Measurements from ENCODE around the gene ACVR2B. TPM values are rescaled to one million over a fixed set of nuclear protein-coding genes. Genes with fewer than 3 reads are reported as not detected.

ACVR2B gene
- total RNA-seq, 4 donors from 2014 or later = 2.5 to 6.0 (median 3.8) TPM

DNA sequence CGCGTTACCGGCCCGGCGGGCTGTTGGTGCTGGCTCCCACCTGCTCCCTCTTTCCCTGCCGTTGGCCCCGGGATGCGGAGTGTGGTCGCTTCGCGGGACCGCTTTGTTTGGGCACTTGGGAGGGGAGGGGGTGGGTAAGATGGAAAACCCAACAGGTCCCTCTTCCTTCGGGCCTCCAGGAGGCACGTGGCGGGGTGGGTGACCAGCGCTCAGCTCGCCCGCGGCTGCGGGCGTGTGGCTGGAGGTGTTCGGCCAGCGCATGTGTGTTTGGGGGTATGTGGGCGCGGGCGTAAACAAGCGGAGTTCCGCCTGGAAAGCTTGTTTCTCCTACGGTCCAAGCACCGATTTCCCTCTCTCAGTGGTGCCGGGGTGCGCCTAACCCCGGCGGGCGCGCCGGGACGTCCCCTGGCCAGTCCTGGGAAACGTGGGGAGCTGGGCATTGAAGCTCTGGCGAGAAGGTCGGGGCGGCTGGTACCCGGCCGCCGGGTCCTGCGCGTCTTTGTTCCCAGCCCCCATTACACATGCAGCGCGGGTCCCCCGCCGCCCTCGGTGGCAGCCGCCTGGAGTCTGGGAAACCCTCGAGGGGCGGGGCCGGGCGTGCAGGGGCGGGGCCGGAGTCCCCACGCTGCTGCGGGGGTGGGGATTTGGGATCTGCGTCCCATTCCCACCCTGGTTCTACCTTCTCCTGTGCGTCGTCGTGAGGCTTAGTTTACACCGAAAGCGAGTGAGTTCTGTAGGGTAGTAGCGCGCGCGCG, 1.4 kb downstream of the ACVR2B start:
- TF ChIP-seq, protein P1, sequence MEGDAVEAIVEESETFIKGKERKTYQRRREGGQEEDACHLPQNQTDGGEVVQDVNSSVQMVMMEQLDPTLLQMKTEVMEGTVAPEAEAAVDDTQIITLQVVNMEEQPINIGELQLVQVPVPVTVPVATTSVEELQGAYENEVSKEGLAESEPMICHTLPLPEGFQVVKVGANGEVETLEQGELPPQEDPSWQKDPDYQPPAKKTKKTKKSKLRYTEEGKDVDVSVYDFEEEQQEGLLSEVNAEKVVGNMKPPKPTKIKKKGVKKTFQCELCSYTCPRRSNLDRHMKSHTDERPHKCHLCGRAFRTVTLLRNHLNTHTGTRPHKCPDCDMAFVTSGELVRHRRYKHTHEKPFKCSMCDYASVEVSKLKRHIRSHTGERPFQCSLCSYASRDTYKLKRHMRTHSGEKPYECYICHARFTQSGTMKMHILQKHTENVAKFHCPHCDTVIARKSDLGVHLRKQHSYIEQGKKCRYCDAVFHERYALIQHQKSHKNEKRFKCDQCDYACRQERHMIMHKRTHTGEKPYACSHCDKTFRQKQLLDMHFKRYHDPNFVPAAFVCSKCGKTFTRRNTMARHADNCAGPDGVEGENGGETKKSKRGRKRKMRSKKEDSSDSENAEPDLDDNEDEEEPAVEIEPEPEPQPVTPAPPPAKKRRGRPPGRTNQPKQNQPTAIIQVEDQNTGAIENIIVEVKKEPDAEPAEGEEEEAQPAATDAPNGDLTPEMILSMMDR (IDR thresholded peaks at IDR 0.05) = no peak
- TF ChIP-seq POLR2A (IDR thresholded peaks at IDR 0.05) = no peak
- 0% methylated on average over 34 to 56 of the region's 72 CpGs for WGBS, 2 donors
- peak; percentile 59 to 94 for DNase-seq (ENCODE audit: low spot score in 2 of 2)
- H3K4me3 ChIP-seq (ENCODE audit: low read depth, poor library complexity, severe bottlenecking) = peak overlapping the region; percentile 62
- intact Hi-C loops (cut with DNase I; ENCODE audit: low total_unique reads) = no loop called here

DNA sequence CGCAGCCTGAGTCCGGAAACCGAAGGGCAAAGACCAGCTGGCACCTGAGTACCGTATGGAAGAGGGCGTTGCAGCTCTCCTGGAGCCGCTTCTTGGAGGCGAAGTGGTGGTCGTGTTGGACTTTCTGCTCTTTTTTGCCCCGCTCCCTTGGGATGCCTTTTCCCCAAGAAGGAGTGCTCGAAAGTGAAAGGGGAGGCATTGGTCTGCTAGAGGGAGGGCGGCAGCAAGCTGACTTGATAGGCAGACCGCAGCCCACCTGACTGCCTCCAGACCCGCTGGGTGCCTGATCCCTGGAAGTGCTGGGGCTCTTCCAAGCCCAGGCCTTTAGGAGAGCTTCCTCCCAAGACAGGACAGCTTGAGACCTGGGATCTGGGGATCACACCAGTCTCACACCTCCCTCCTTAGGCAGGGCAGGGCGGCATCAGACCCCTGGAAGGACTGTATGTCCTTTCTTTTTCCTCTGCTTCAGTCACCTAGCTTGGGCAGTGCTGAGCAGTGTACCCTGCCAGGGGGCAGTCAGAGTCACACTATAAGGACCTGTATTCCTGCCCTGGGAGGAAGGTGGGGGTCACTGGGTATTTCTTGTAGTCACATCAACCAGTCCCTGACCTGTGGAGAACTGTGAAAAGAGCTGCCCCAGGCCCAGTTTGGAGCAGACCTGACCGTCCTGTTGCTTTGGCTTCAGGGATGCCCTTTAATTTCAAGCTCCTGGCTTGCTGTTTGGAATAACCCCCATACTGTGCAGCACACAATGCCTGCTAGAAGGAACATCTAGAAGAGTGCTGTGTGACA, 2.1 kb downstream of the ACVR2B start:
- TF ChIP-seq, protein P1 (IDR thresholded peaks at IDR 0.05) = no peak
- TF ChIP-seq POLR2A (IDR thresholded peaks at IDR 0.05) = no peak
- intact Hi-C loops (cut with DNase I; ENCODE audit: low total_unique reads) = no loop called here

DNA sequence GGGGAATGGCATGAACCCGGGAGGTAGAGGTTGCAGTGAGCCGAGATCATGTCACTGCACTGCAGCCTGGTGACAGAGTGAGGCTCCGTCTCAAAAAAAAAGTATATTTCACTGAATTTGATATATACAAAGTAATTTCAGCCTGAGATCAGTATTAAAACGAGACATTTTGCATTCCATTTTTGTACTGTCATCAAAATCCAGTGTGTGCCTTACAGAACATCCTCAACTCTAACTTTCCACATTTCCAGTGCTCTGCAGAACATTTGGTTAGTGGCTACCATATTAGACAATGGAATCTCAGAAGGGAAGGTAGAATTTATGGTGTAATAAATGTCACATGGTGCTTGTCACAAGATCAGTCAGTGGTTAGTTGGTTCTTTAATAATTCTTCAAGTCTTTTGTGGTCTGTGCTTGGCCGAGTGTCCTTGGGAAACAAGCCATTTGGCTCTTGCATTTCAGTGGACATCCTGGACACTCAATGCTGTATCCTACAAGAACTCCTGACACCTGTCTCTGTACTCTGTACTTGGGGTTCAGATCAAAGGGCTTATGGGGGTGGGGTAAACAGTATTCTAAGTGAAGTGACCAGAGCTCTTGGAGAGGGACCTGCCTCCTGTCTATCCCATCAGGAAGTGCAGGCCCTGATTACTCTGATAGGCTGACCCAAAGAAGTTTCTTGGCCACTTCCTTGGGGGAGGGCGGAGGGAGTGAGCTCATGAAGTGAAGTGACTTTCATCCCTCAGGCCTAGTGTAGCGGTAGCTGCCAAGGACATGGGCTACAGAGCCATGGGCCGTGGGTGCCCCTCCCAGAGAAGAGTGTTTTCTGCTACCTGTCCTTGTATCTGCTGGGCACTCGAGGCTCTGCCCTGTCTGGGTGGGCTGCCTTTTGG, 3.7 kb downstream of the ACVR2B start:
- no peak overlapping the region for H3K4me3 ChIP-seq (ENCODE audit: low read depth, poor library complexity, severe bottlenecking)
- WGBS, 2 donors = 80 to 90% methylated on average over 9 of the region's 9 CpGs
- intact Hi-C loops (cut with DNase I; ENCODE audit: low total_unique reads) = no loop called here
- TF ChIP-seq, protein P1 (IDR thresholded peaks at IDR 0.05) = no peak
- TF ChIP-seq POLR2A (IDR thresholded peaks at IDR 0.05) = no peak
- no peak for DNase-seq (ENCODE audit: low spot score in 2 of 2)

More for the DNA sequence above, 2.1 kb downstream of the ACVR2B start:
- DNase-seq (ENCODE audit: low spot score in 2 of 2) = no peak
- 15 to 29% methylated on average over 10 of the region's 15 CpGs for WGBS, 2 donors
- peak overlapping the region; percentile 62 for H3K4me3 ChIP-seq (ENCODE audit: low read depth, poor library complexity, severe bottlenecking)

DNA sequence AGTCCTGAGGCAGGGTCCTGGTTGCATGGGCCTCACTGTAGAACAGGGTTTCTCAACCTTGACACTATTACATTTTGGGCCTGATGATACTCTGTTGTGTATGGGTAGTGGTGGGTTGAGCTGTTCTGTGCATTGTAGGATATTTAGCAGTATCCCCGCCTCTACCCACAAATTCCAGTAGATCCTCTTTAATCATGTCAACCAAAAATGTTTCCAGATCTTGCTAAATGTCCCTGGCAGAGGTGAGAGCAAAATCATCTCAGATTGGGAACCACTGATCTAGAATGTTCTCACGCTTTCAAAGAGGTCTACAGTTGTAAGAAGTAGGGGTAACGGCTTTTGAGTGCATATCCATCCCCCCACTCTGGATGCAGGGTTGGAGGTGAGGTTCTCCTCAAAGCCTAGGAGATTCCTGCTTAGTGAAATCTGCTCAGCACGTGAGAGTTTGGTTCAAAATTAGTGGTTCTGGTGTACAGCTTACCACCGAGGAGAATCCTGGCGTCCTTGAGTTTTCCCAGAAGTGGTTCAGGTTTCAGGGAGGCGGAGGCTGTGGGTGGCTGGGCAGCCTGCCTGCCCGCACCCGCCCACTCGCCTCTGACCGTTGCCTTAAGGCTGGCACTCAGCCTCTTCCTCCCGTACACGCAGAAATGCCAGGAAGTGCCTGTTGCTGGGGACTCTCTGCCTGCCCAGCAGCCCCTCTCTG, 5.3 kb downstream of the ACVR2B start:
- DNase-seq (ENCODE audit: low spot score in 2 of 2) = peak in 1 of 2 donors; percentile 82
- H3K4me3 ChIP-seq (ENCODE audit: low read depth, poor library complexity, severe bottlenecking) = no peak overlapping the region
- intact Hi-C loops (cut with DNase I; ENCODE audit: low total_unique reads) = no loop called here
- no peak for TF ChIP-seq POLR2A (IDR thresholded peaks at IDR 0.05)
- TF ChIP-seq, protein P1 (IDR thresholded peaks at IDR 0.05) = no peak
- WGBS, 2 donors = 60 to 66% methylated on average over 13 of the region's 13 CpGs

DNA sequence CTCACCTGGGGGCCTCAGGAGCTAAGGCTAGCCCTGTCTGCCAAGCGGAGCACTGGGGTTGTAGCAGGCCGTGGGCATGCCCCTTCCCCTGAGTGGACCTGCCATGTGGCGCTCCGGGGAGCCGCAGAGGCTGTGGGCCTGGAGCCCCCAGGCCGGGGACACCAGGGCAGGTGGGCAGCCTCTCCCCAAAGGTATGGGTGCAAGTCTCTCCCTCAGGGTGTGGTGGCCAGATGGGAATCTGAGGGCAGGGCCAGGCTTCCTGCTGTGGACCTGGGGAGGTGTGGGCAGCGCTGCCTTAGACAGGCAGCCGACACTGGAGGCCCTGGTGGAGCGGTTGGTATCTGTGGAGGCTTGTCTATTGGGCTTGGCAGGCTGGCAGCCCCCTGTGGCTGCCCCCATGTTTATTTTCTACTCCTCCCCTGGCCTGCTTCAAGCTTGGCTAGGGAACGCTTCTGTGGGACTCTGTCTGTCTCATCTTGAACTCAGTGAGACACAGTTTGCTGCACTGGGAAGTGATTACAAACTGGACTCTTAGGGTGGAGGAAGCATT, 5.9 kb downstream of the ACVR2B start:
- TF ChIP-seq, protein P1 (IDR thresholded peaks at IDR 0.05) = no peak
- 66 to 86% methylated on average over 6 to 9 of the region's 10 CpGs for WGBS, 2 donors
- no peak overlapping the region for H3K4me3 ChIP-seq (ENCODE audit: low read depth, poor library complexity, severe bottlenecking)
- intact Hi-C loops (cut with DNase I; ENCODE audit: low total_unique reads) = no loop called here
- DNase-seq (ENCODE audit: low spot score in 2 of 2) = peak in 1 of 2 donors; percentile 84
